H4 (cell line): ENCODE data around the gene TUBB. TPM values are rescaled to one million over a fixed set of nuclear protein-coding genes. Genes with fewer than 3 reads are reported as not detected.
"Not testable (repeated sequence)": the region's sequence is repeated elsewhere in the genome, so short reads cannot be mapped to it uniquely, and the experiment has no call there.

Source experiments
- DNase-seq: peaks from one replicate; pipeline ENCODE4 v3.0.0-alpha.2; 2015; ENCODE audit warnings: low spot score
- total RNA-seq: library from RNA; depleted of rRNA; stranded (reverse); fragments of >200 nt; shearing (Covaris generic); gene quantifications from 2 replicates; pipeline ENCODE4 v1.2.3, GENCODE V29; 2014

TUBB gene
- total RNA-seq, 1 experiment from 2014 or later = 1,508 TPM

DNA sequence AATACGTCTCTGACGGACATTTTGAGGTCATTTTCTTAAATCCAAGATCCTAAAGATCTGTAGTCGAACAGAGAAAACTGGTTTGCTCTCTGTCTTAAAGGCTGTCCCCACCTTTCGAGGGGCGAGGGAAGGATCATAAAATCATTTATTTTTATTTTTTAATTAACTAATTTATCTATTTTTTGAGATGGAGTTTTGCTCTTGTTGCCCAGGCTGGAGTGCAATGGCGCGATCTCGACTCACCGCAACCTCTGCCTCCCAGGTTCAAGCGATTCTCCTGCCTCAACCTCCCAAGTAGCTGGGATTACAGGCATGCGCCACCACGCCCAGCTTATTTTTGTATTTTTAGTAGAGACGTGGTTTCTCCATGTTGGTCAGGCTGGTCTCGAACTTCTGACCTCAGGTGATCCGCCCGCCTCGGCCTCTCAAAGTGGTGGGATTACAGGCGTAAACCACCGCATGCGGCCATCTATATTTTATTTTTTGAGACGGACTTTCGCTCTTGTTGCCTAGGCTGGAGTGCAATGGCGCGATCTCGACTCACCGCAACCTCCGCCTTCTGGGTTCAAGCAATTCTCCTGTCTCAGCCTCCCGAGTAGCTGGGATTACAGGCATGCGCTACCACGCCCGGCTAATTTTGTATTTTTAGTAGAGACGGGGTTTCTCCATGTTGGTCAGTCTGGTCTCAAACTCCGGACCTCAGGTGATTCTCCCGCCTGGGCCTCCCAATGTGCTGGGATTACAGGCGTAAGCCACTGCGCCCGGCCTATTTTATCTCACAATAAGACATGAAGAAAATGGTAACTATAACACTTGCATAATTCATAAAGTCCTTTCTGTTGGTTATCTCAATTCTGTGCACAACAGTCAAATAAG is 2.1 kb upstream of the TUBB start:
- DNase-seq = not testable (repeated sequence)

DNA sequence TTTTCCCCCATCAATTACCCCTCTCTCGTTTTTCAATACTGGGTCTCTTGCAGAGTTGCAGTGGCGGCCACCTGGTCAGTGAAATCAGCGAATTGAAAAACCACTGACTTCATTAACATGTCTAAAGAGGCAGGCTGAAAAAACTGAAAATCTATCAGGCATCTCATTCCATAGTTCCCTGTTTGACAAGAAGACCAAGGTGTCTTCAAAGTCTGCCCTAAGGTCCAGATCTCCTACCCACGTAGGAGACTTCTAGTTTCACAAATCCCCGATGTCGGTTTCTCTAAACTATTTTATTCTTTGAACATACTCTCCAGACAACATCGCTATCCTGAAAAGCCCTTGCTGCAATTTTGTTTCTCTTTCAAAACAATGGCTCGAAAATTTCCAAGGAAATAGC is 796 bp upstream of the TUBB start:
- DNase-seq = no peak

GRCh38 chr6:30720738-30721197 is 616 bp downstream of the TUBB start:
- peak; percentile 49 for DNase-seq

DNA sequence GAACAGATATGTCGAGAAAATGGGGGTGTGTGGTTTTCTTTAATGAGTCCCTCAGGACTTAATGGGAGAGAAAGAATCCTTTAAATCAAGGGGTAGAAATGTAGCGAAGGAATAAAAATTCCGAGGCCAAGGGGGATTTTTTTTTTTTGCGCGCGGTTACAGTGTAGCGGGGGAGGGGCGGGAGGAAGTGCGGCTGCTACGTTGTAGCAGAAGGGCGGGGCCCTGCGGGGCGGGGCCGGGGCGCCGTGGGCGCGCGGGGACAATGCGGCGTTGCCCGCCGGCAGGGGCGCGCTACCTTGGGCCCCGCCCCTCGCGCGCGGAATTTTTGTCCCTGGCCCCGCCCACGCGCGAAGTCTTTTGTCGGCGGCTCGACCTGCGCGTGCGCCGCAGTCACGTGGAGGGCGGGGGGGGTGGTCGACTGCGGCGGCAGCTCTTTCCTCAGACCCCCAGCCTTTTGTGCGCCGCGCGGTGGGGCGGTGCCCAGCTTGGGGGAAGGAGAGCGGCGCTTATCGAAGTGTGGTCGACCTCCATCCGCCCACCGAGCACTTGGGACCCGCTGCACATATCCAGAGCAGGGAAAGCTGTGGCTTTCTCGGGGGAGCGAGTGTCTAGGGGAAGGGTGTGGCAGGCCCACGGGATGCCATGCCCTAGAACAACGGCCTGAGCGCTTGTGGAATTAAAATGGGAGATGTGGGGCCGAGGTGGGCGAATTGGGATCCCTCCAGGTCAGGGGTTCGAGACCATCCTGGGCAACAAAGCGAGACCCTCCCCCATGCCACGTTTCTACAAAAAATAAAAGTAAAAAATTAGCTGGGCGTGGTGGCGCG is 1.3 kb downstream of the TUBB start:
- peak; percentile 75 for DNase-seq

DNA sequence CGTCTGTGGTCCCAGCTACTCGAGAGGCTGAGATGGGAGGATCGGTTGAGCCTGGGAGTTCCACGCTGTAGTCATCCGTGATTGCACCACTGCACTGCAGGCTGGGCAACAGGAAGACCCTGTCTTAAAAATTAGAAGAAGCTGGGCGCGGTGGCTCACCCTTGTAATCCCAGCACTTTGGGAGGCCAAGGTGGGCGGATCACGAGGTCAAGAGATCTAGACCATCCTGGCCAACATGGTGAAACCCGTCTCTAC is 1.8 kb downstream of the TUBB start:
- DNase-seq = not testable (repeated sequence)

DNA sequence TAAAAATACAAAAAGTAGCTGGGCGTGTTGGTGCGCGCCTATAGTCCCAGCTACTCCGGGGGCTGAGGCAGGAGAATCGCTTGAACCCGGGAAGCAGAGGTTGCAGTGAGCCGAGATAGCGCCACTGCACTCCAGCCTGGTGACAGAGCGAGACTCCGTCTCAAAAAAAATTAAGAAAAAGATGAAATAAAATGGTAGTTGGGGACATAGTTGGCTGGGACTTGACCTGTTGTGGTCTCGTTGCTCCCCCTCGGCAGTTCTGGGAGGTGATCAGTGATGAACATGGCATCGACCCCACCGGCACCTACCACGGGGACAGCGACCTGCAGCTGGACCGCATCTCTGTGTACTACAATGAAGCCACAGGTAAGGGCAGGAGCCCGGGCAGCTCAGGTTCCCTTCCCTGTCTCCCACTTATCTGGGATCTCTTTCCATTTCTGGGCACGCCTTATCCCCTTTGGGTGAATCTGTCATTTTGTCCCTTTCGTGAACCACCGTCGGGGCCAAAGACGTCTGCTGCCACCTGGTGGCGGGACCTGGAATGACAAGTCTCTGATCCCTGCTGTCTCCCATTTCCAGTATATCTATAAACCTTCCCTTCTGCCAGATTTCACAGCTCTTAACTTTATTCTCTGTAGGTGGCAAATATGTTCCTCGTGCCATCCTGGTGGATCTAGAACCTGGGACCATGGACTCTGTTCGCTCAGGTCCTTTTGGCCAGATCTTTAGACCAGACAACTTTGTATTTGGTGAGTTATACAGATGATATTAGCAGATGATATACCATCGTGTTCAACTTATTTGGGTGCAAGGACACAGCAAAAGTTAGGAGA is 2.3 kb downstream of the TUBB start:
- peak; percentile 74 for DNase-seq

DNA sequence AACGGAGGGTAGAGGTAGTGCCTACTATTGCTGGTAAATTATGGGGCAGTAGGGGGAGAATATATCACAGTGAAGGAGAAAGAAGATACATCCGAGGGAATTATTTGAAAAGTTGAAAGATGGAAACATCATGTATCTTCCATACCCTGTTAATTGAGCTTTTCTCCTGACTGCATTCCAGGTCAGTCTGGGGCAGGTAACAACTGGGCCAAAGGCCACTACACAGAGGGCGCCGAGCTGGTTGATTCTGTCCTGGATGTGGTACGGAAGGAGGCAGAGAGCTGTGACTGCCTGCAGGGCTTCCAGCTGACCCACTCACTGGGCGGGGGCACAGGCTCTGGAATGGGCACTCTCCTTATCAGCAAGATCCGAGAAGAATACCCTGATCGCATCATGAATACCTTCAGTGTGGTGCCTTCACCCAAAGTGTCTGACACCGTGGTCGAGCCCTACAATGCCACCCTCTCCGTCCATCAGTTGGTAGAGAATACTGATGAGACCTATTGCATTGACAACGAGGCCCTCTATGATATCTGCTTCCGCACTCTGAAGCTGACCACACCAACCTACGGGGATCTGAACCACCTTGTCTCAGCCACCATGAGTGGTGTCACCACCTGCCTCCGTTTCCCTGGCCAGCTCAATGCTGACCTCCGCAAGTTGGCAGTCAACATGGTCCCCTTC is 3.1 kb downstream of the TUBB start:
- not testable (repeated sequence) for DNase-seq

DNA sequence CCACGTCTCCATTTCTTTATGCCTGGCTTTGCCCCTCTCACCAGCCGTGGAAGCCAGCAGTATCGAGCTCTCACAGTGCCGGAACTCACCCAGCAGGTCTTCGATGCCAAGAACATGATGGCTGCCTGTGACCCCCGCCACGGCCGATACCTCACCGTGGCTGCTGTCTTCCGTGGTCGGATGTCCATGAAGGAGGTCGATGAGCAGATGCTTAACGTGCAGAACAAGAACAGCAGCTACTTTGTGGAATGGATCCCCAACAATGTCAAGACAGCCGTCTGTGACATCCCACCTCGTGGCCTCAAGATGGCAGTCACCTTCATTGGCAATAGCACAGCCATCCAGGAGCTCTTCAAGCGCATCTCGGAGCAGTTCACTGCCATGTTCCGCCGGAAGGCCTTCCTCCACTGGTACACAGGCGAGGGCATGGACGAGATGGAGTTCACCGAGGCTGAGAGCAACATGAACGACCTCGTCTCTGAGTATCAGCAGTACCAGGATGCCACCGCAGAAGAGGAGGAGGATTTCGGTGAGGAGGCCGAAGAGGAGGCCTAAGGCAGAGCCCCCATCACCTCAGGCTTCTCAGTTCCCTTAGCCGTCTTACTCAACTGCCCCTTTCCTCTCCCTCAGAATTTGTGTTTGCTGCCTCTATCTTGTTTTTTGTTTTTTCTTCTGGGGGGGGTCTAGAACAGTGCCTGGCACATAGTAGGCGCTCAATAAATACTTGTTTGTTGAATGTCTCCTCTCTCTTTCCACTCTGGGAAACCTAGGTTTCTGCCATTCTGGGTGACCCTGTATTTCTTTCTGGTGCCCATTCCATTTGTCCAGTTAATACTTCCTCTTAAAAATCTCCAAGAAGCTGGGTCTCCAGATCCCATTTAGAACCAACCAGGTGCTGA is 3.9 kb downstream of the TUBB start:
- DNase-seq = not testable (repeated sequence)

GRCh38 chr6:30724906-30725667 is 4.9 kb downstream of the TUBB start:
- DNase-seq = no peak

DNA sequence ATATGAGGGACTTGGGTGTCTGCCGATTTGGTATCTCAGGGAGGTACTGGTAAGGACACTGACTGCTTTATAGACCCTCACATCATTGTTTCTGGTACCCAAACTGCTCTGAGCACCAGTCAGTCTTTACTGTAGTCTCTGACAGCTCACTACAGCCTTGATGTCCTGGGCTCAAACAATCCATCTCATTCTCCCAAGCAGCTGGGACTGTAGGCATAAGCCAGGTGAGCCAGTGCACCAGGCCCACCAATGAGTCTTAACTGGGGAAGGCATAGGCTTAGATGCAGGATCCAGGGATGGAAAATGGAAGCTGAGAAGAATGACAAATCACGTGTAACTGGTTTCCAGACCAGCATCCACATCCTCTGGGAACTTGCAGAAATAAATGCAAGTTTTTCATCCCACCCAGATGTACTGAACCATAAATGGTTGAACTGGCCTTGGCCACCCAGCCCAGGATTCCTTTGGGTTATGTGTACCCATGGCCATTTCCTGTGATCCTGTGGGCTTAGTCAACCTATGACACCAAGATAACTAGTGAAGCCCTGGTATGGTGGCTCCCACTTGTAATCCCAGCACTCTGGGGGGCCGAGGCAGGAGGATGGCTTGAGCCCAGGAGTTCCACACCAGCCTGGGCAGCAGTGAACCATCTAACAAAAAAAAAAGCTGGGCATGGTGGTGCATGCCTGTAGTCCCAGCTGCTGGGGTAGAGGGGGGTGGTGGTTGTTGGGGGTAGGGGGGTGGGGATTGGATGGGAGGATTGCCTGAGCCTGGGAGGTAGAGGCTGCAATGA is 5.8 kb downstream of the TUBB start:
- peak; percentile 67 for DNase-seq

DNA sequence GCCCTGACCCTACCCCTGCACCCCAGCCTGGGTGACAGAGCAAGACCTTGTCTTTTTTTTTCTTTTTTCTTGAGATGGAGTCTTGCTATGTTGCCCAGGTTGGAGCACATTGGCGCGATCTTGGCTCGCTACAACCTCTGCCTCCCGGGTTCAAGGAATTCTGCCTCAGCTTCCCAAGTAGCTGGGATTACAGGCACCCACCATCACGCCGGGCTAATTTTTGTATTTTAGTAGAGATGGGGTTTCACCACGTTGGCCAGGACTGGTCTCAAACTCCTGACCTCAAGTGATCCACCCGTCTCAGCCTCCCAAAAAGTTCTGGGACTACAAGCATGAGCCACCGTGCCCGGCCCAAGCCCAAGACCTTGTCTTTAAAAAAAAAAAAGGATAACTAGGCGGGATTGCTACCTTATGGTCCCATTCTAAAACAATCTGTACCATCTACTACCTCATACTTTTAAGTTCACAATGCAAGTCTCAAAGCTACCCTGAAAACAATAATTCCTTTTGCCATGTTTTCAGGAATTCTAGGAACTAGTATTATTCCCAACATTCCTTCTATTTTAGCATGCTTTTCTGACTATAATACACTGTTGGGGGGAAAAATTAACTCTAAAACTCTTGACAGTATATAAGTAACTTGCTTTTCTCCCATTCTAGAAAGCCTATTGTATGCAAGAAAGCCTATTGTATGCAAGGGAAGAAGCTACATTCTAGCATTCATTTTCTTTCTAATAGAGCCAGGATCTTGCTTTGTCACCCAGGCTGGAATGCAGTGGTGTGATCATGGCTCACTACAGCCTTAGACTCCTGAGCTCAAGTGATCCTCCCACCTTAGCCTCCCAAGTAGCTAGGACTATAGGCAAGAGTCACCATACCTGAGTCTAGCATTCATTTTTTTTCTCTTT is 6.6 kb downstream of the TUBB start:
- no peak for DNase-seq

- DNase-seq = peak; percentile 50
Measured at GRCh38 chr6:30727920-30728553, 7.9 kb downstream of the TUBB start.

DNA sequence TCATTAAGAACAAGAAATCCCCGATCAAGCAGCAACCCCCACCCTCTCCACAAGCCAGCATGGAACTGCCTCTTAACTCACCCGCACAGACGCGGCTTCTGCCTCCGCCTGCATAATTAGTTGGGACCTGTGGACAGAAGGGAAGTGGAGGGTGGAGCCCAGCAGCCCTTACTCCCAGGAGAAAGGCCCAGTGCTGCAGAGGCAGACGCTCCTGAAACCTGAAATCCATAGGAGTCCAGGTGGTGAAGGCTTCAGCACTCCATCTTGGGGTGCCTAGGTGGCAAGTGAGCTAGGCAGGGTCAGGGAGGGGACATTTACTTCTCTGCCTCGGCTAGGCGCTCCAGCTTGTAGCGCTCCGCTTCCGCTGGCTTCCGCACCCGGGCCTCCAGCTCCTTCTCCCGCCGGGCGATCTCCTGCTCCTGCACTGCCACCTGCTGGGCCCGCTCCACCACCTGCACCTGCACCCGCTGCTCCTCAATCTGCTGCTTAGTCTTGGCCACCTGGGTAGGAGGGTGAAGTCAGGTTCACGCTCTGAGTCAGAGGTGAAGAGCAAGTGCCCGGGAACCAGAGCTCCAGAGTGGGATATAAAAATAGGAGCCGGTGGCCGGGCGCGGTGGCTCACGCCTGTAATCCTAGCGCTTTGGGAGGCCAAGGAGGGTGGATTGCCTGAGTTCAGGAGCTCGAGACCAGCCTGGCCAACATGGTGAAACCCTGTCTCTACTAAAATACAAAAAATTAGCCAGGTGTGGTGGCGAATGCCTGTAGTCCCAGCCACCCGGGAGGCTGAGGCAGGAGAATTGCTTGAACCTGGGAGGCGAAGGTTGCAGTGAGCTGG is 10.7 kb downstream of the TUBB start:
- DNase-seq = peak; percentile 53

GRCh38 chr6:30732237-30732943 is 12.2 kb downstream of the TUBB start:
- DNase-seq = no peak

DNA sequence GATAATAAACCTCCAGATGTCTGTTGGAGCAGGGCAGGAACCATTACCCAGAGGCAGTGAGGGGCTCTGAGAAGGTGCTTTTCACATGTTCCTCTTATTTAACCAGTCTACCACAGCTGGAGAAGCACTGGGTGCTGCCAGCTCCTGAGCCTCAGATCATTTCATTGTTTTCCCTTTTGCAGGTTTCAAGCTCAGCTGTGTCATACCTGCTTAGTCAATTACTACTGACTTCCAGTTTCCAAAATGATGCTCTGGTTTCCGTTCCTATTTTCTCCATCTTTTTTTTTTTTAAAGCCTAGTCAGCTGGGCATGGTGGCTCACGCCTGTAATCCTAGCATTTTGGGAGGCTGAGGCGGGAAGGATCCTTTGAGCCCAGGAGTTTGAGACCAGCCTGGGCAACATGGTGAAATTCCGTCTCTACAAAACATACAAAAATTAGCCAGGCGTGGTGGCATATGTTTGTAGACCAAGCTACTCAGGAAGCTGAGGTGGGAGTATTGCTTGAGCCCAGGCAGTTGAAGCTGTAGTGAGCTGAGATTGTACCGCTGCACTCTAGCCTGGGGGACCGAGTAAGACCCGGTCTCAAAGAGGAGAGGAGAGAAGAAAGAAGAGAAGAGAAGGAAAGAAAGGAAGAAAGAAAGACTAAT is 15.6 kb downstream of the TUBB start:
- no peak for DNase-seq
